Measurements from ENCODE around the gene CLEC4F.

Gene CLEC4F, protein sequence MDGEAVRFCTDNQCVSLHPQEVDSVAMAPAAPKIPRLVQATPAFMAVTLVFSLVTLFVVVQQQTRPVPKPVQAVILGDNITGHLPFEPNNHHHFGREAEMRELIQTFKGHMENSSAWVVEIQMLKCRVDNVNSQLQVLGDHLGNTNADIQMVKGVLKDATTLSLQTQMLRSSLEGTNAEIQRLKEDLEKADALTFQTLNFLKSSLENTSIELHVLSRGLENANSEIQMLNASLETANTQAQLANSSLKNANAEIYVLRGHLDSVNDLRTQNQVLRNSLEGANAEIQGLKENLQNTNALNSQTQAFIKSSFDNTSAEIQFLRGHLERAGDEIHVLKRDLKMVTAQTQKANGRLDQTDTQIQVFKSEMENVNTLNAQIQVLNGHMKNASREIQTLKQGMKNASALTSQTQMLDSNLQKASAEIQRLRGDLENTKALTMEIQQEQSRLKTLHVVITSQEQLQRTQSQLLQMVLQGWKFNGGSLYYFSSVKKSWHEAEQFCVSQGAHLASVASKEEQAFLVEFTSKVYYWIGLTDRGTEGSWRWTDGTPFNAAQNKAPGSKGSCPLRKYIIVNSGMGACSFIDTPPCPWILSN
- total RNA-seq = 0 reads per million in 4 experiments

GRCh38 chr2:70820499-70820898, at the start of gene CLEC4F:
CLEC4F (minus strand) TSS chr2:70820599; CDS start chr2:70820523, 76 bp downstream.
- no peak for DNase-seq

GRCh38 chr2:70868970-70869369, 48.6 kb upstream of the CLEC4F start:
- DNase-seq = no peak

GRCh38 chr2:70861777-70862625, 41.6 kb upstream of the CLEC4F start:
- peak; percentile 56 for DNase-seq

DNA sequence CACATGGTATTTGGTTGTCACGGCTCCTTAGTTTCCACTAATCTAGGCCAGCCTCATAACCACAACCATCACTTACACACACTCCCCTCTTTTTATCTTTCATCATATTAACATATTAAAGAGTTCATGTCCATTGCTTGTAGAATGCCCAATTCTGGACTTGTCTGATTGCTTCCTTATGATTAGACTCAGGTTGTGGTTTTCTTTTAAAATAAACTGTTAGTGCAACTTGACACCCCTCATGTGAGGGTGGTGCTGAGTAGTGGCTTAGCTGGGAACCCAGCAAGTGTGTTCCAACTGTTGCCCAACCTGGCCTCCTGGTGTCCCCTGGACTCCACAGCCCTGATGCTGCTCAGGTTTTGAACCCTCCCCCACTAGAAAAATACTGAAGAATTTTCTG, 35.3 kb upstream of the CLEC4F start:
- no peak for DNase-seq

DNA sequence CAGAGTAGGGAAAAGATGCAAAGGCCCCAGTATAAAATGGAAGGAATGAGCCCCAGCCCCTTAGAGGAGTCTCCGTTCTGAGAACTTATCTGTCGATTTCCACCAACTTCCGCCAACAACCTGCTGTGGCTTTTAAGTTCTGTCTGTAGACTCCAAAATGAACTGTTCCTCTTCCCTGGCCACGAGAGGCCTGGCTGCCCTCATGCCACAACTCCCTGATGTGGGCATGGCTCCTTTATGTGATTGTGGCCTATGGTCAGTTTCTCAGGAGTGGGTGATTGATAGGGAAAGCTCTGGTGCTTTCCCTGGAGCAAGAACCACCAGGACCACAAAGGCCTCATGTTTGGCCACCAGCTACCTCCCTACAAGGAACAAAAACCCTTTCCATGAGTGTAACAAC, 34.0 kb upstream of the CLEC4F start:
- no peak for DNase-seq

GRCh38 chr2:70852824-70853223, 32.4 kb upstream of the CLEC4F start:
- no peak for DNase-seq

- no peak for DNase-seq
Observed at GRCh38 chr2:70851704-70852103, 31.3 kb upstream of the CLEC4F start.

GRCh38 chr2:70850925-70851324, 30.5 kb upstream of the CLEC4F start:
- DNase-seq = no peak

DNA sequence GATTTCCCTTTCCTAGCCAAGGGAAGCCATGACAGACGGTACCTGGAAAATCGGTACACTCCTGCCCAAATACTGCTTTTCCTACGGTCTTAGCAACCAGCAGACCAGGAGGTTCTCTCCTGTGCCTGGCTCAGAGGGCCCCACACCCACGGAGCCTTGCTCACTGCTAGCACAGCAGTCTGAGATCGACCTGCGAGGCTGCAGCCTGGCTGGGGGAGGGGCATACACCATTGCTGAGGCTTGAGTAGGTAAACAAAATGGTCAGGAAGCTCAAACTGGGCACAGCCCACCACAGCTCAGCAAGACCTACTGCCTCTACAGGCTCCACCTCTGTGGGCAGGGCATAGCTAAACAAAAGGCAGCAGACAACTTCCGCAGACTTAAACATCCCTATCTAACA, 22.0 kb upstream of the CLEC4F start:
- no peak for DNase-seq

- DNase-seq = no peak
Observed at GRCh38 chr2:70837980-70838925, 17.9 kb upstream of the CLEC4F start.

GRCh38 chr2:70835643-70836042, 15.2 kb upstream of the CLEC4F start, which contains the start of gene CD207:
CD207 (minus strand) TSS chr2:70835816; CDS start chr2:70835776, 40 bp downstream.
- DNase-seq = no peak

DNA sequence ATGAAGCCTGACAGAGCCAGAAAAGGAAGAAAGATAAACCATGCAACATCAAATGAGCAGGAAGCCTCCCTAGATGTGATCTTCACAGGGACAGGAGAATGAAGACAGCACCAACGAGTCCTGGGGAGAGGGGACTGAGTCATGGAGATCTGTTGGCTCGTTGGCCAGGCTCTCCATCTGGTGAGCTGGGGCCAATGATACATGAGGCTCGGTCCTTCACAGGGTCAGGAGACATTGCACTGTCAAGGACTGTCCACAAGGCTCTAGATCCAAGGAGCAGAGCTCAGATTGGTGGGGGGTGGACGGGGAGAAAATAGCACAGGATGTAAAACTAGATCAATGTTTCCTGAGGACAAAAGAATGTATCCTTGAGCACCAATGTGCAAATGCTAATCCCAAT, 14.5 kb upstream of the CLEC4F start:
- DNase-seq = no peak

- DNase-seq = no peak
Observed at GRCh38 chr2:70834106-70834505, 13.7 kb upstream of the CLEC4F start.

DNA sequence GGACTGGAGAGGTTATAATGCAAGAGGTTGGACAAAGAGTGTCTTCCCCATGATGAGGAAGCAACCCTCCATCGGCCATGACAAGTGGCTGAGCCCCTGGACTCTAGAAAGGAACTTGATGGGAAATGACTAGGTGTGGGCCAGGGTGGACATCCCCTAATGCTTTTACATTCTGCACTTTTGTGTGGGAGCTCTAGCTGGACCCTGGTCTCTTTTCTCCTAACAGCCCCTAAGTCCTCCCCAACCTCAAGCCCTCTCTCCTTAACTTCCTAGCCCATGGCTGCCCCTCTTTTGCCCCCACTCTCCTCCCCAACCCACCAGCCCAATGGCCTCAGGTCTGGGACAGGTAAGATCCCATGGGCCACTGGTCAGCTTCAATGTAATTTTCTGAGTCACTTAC, 12.8 kb upstream of the CLEC4F start:
- no peak for DNase-seq

DNA sequence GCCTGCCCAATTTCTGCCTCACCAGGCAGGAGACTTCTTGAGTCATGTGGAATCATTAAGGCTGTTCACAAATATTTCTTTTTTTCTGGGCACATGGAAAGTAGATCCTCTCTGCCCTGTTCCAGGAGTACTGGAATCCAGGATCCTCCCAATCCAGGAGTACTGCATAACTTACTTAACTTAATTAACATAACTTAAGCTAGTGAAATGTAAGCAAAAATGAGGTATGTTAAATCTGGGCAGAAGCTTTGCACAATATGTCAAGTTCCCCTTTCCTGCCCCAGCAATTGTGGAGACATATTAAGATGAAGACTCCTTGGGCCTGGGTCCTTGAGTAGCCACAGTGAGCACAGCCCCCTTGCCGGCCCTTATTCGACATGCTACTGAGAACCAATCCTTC, 12.0 kb upstream of the CLEC4F start:
- DNase-seq = no peak

DNA sequence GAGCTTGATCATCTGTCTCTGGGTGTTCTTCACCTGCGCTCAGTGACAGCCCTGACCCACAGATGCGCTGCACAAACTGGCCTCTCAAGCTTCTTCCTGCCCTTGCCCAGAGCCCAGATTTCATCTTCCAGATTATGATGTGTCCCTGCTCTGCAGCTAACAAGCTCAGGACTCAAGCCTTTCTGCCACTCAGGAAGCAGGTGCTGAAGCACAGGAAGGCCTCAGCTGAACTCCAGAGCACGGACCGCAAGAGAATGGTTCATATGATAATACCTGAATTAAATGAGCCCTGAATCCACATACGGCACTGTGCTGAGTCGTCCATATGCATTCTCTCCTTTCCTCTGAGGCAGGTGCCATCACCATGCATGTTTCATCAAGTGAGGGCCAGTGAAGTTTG, 11.5 kb upstream of the CLEC4F start:
- DNase-seq = no peak

GRCh38 chr2:70830366-70830765, 10.0 kb upstream of the CLEC4F start:
- no peak for DNase-seq

DNA sequence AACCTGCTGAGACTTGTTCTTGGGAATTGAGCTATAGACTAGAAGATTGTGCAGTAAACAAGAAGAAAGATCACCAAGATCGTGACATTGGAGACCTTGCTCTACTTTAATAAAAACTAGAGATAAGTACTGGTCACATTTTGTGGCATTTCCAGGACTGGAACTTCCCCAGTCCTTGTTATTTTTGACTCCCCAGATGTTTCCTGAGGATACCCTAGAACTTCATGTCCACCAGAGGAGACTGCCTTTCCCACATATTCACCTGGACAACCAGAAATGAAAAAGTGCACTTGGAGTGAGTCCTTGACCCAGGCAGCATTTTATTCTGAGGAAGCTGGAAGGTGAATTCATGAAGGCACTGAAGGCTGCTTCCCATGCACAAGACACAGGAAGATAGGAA, 9.5 kb upstream of the CLEC4F start:
- no peak for DNase-seq

GRCh38 chr2:70828914-70829824, 8.8 kb upstream of the CLEC4F start:
- no peak for DNase-seq

DNA sequence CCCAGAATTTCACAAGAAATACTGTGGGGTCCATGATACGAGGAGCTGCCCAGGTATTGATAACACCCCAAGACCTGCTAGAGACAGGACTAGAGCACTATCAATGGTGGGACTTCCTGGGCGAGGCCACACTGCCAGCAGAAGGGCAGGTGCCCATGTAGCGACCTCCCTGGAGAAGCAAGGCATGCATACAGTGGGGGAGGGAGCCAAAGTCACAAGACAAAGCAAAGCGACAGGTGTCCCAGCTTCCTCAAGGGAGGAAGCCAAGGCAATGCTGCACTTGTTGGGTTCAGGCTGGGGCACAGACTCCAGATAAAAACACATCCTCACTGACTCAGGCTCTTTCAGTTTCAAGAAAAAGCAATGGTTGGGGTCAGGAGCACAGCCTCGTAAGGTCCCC, 7.7 kb upstream of the CLEC4F start:
- DNase-seq = no peak

- no peak for DNase-seq
Observed at GRCh38 chr2:70827388-70827787, 7.0 kb upstream of the CLEC4F start.
